Mesendoderm (in vitro differentiated cells): ENCODE measurements around the gene FOXD3. TPM values are rescaled to one million over a fixed set of nuclear protein-coding genes. Genes with fewer than 3 reads are reported as not detected.

Experiments
- DNase-seq: peaks from one replicate; pipeline ENCODE4 v3.0.0; 2013
- H2AK5ac ChIP-seq: 2 replicates; pipeline ENCODE4 v1.6.1; 2013; ENCODE audit warnings: low read length, inconsistent platforms
- H2BK120ac ChIP-seq: 2 replicates; pipeline ENCODE4 v1.6.1; 2013; ENCODE audit warnings: low read depth, mild to moderate bottlenecking, low read length, moderate library complexity, mixed read lengths
- H2BK15ac ChIP-seq: replicated peaks from 2 replicates; pipeline ENCODE4 v1.6.1; 2013; ENCODE audit warnings: low read depth, mild to moderate bottlenecking, moderate library complexity
- H2BK5ac ChIP-seq: 2 replicates; pipeline ENCODE4 v1.6.1; 2013; ENCODE audit warnings: low read length, inconsistent platforms
- H3K18ac ChIP-seq: 2 replicates; pipeline ENCODE4 v1.6.1; 2013; ENCODE audit warnings: mild to moderate bottlenecking, low read length, mixed read lengths
- H3K23ac ChIP-seq: one replicate; pipeline ENCODE4 v1.6.1; 2013; ENCODE audit warnings: low read length
- H3K27ac ChIP-seq: 2 replicates; pipeline ENCODE4 v1.5.1; 2013; ENCODE audit warnings: low read depth, mild to moderate bottlenecking, inconsistent platforms, low read length, moderate library complexity
- H3K27me3 ChIP-seq: 2 replicates; pipeline ENCODE4 v1.6.1; 2013; ENCODE audit warnings: low read length, control low read depth, mild to moderate bottlenecking, inconsistent platforms; ENCODE audit not compliant: insufficient read depth, poor library complexity
- H3K36me3 ChIP-seq: 2 replicates; pipeline ENCODE4 v1.6.1; 2013; ENCODE audit warnings: low read length, inconsistent platforms; ENCODE audit not compliant: control insufficient read depth, insufficient read depth
- H3K4ac ChIP-seq: one replicate; pipeline ENCODE4 v1.6.1; 2013; ENCODE audit warnings: low read depth, mild to moderate bottlenecking, low read length, moderate library complexity
- H3K4me1 ChIP-seq: 2 replicates; pipeline ENCODE4 v1.6.1; 2013; ENCODE audit warnings: low read depth, low read length, inconsistent platforms; ENCODE audit not compliant: control insufficient read depth
- H3K4me2 ChIP-seq: 2 replicates; pipeline ENCODE4 v1.6.1; 2013; ENCODE audit warnings: low read length
- H3K4me3 ChIP-seq: 2 replicates; pipeline ENCODE4 v1.5.1; 2013; ENCODE audit warnings: mild to moderate bottlenecking, low read length
- H3K56ac ChIP-seq: one replicate; pipeline ENCODE4 v1.6.1; 2013; ENCODE audit warnings: low read length
- H3K79me1 ChIP-seq: 2 replicates; pipeline ENCODE4 v1.6.1; 2013; ENCODE audit warnings: low read length, inconsistent platforms
- H3K79me2 ChIP-seq: 2 replicates; pipeline ENCODE4 v1.6.1; 2013; ENCODE audit warnings: mild to moderate bottlenecking, low read length; ENCODE audit not compliant: control insufficient read depth, insufficient read depth
- H3K9ac ChIP-seq: 2 replicates; pipeline ENCODE4 v1.6.1; 2013; ENCODE audit warnings: low read length, inconsistent platforms
- H4K5ac ChIP-seq: one replicate; pipeline ENCODE4 v1.6.1; 2013; ENCODE audit warnings: low read length
- H4K8ac ChIP-seq: one replicate; pipeline ENCODE4 v1.6.1; 2013; ENCODE audit warnings: low read depth, mild to moderate bottlenecking, control low read depth, low read length, moderate library complexity
- WGBS: extraction: QIAGEN DNeasy Blood & Tissue Kit; methylation state at CpG from one replicate; pipeline ENCODE4 v1.1.7; 2013; ENCODE audit warnings: low lambda C conversion rate, missing lambda C conversion rate; ENCODE audit not compliant: insufficient coverage; ENCODE audit errors: extremely low coverage; 5-methylcytosine and 5-hydroxymethylcytosine counted together
- small RNA-seq: library from polyadenylated mRNA; stranded (forward); fragments of <200 nt; extraction: miRNeasy Mini kit (QIAGEN cat#:217004); gene quantifications from one replicate; pipeline ENCODE3, GENCODE V24; 2013; ENCODE audit not compliant: insufficient read depth

The FOXD3 gene

DNA sequence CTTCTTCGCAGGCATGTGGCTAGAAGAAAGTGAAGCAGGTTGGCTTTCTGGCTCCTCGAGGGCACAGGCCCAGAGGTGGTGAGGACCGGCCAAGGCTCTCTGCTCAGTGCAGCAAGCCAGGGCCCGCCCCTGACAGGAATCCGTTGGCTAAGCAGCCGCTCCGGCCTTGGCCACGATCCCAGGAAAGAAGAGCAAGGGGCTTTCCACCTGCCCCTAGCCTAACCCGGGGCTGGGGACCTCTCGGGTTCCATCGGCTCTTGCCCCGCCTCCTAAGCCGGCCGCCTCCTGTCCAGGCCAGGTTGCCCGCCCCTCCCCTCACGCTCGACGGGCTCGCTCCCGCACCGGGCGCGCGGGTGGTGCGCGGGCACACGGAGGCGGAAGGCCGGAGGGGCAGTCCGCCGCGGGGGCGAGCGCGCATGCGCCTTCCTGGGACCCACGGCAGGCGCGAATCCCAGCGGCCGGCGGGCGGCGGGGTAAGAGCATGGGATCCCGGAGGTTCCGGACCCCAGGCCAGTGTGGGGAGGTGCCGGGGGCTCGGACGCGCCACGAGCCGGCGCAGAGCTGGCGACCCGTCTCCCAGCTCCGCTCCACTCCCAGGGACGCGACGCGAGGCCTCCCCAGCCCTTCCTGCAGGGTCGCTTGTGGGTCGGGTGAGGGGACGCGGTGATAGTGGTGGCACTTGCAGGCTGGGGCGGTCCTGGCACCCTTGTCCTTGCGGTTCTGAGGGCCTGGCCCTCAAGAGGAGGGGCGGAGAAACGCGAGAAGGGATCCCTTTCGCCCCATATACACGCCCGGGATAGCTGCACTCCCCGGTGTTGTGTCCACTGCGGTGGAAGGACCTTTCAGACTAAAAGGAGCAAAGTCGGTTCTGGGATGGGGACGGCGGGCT is 45.1 kb downstream of the FOXD3 start, which contains the start of gene ALG6:
Gene ALG6, plus strand, starts transcription at position 413 of the 889 bp plus-strand sequence. CDS start 3,351 bp downstream, outside the sequence.
- Histone ChIP-seq H3K4ac (no peak within 1 kb of the TSS), H2BK5ac (peak within 1 kb of the TSS; percentile 91), H2BK120ac (no peak within 1 kb of the TSS), H4K5ac (no peak within 1 kb of the TSS), H4K8ac (no peak within 1 kb of the TSS), H3K4me3 (peak within 1 kb of the TSS; percentile 86), H3K36me3 (no peaks in the 10 kb centered on the region), H3K56ac (peak within 1 kb of the TSS; percentile 100), H2BK15ac (no peak within 1 kb of the TSS), H3K27me3 (no peaks in the 10 kb centered on the region), H3K4me1 (no peaks in the 10 kb centered on the region), H3K18ac (no peak within 1 kb of the TSS), H3K27ac (no peak within 1 kb of the TSS), H2AK5ac (no peak within 1 kb of the TSS), H3K9ac (peak within 1 kb of the TSS; percentile 98), H3K4me2 (peak within 1 kb of the TSS; percentile 92), H3K79me2 (no peaks in the 10 kb centered on the region), H3K79me1 (no peaks in the 10 kb centered on the region), H3K23ac (peak within 1 kb of the TSS; percentile 81)
- DNase-seq, result peak; percentile 97
- WGBS, result no CpG with 5 or more reads among the region's 77 CpGs

DNA sequence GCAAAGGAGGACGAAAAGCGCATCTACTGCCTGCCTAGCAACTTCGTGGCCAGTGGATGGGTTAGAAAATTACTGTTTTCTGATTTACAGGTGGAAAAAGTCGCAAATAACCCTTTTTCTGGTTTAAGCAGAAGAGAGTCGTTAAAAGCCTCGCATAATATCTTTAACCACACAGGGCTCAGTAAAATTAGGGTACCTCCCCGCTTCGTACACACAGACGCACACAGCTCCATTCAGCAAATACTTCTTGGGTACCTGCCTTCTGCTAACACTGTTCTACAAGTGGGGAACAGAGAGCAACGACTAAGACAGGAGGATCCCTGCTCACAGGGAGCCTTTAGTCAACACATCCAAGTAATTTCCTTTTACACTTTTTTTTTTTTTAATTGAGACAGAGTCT is 45.8 kb downstream of the FOXD3 start:
- no peak overlapping the region for H4K8ac ChIP-seq
- H3K79me2 ChIP-seq, result no peaks in the 10 kb centered on the region
- H3K4ac ChIP-seq, result no peak overlapping the region
- H2BK15ac ChIP-seq, result no peak overlapping the region
- H3K4me2 ChIP-seq, result peak overlapping the region; percentile 92
- H3K27me3 ChIP-seq, result no peaks in the 10 kb centered on the region
- WGBS, result no CpG with 5 or more reads among the region's 10 CpGs
- no peak overlapping the region for H3K23ac ChIP-seq
- H2AK5ac ChIP-seq, result no peak overlapping the region
- peak overlapping the region; percentile 98 for H3K9ac ChIP-seq
- peak overlapping the region; percentile 100 for H3K56ac ChIP-seq
- H3K36me3 ChIP-seq, result no peaks in the 10 kb centered on the region
- H3K4me3 ChIP-seq, result peak overlapping the region; percentile 86
- no peaks in the 10 kb centered on the region for H3K4me1 ChIP-seq
- no peaks in the 10 kb centered on the region for H3K79me1 ChIP-seq
- DNase-seq, result no peak
- H3K27ac ChIP-seq, result no peak overlapping the region
- H3K18ac ChIP-seq, result no peak overlapping the region
- H4K5ac ChIP-seq, result no peak overlapping the region
- H2BK120ac ChIP-seq, result no peak overlapping the region
- no peak overlapping the region for H2BK5ac ChIP-seq

Small RNA genes lying within 50 kb of the gene (small RNA-seq; reads per million reads assigned to genes)
- gene MIR6068 (not detected), gene RF00019 (not detected)
